NT2/D1 (cell line): ENCODE measurements around the gene SLC2A6.

Experiments
- SUZ12 ChIP-seq: IDR thresholded peaks from 2 replicates; pipeline ENCODE4 v1.6.1; 2011; ENCODE audit not compliant: insufficient read length, insufficient read depth; ENCODE audit errors: extremely low read depth
- YY1 ChIP-seq: IDR thresholded peaks from 2 replicates; pipeline ENCODE4 v1.6.1; 2011; ENCODE audit not compliant: insufficient read length, insufficient read depth
- ZNF274 ChIP-seq: IDR thresholded peaks from 2 replicates; pipeline ENCODE4 v1.6.1; 2011; ENCODE audit warnings: mild to moderate bottlenecking, low read depth, low read length

DNA sequence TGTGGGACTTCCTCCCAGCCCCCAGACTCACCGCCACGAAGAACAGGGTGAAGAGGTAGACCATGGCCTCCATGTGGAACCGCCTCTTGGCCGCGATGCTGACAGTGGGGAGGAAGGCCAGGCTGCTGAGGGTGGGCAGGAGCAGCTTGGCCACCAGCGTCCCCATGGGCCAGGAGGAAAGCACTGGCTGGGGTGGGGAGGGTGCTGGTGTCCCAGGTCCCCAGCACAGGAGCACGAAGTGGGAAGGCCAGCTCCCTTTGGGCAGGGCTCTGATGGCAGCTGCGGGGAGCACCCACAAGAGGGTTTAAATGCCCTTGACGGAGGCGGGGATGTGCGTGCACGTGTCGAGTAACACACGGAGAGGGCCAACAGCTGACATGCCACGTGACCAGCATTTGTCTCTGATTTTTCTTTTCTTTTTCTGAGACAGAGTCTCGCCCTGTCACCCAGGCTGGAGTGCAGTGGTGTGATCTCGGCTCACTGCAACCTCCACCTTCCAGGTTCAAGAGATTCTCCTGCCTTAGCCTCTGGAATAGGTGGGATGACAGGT, 45.9 kb upstream of the SLC2A6 start, which contains the start of gene MYMK:
- TF ChIP-seq SUZ12 (no peak), ZNF274 (no peak), YY1 (no peak)
